Sigmoid colon (tissue), 7 donors: ENCODE data around the gene PKDCC. TPM values are rescaled to one million over a fixed set of nuclear protein-coding genes. Genes with fewer than 3 reads are reported as not detected.
A peak's percentile ranks its signal among the peaks of the same experiment; 100 is the strongest.

Experiments used
- DNase-seq: peaks from one replicate; pipeline ENCODE4 v3.0.0-alpha.2; 2019
- H3K27ac ChIP-seq, 4 donors: fragments of 200-600 bp; sonication (generic); one replicate each; pipeline ENCODE4 v1.5.1; 2016 to 2019; ENCODE audit warnings: mild to moderate bottlenecking in 1 of 4
- H3K27me3 ChIP-seq, 3 donors: fragments of 200-600 bp; sonication (generic); one replicate each; pipeline ENCODE4 v1.5.1; 2019; ENCODE audit warnings: mild to moderate bottlenecking in 1 of 3
- H3K36me3 ChIP-seq, 4 donors: fragments of 200-600 bp; sonication (generic); one replicate each; pipeline ENCODE4 v1.5.1; 2016 to 2019
- H3K4me1 ChIP-seq, 4 donors: fragments of 200-600 bp; sonication (generic); one replicate each; pipeline ENCODE4 v1.5.1; 2017 to 2019
- H3K4me3 ChIP-seq, 4 donors: fragments of 200-600 bp; sonication (generic); one replicate each; pipeline ENCODE4 v1.5.1; 2017 to 2019; ENCODE audit warnings: mild to moderate bottlenecking in 2 of 4, moderate library complexity in 1 of 4
- H3K9me3 ChIP-seq, 4 donors: fragments of 200-600 bp in 3 of 4; sonication (generic) in 3 of 4; one replicate each; pipeline versions ENCODE4 v1.5.1 to v1.6.1; 2013 to 2019
- CTCF ChIP-seq, 4 experiments: fragments of 450-650 bp in 3 of 4; fragments of 200-600 bp in 1 of 4; IDR thresholded peaks; one replicate each; pipeline ENCODE4 v1.5.1; 2016 to 2019; ENCODE audit warnings: antibody characterized with exemption in 4 of 4, mild to moderate bottlenecking in 3 of 4, moderate library complexity in 2 of 4
- EP300 ChIP-seq, 4 donors: sonication (generic); formaldehyde crosslinking; IDR thresholded peaks; one replicate each; pipeline ENCODE4 v1.6.1; 2017; ENCODE audit warnings: antibody characterized with exemption in 4 of 4
- POLR2A ChIP-seq, 2 donors: fragments of 450-650 bp; IDR thresholded peaks; one replicate each; pipeline ENCODE4 v1.6.1; 2016; ENCODE audit warnings: antibody characterized with exemption in 2 of 2, mild to moderate bottlenecking in 2 of 2, moderate library complexity in 2 of 2
- POLR2AphosphoS5 ChIP-seq, 4 donors: sonication (generic); formaldehyde crosslinking; IDR thresholded peaks; one replicate each; pipeline ENCODE4 v1.6.1; 2017; ENCODE audit warnings: antibody characterized with exemption in 4 of 4
- WGBS, 2 donors: extraction: QIAGEN DNeasy Blood & Tissue Kit; methylation state at CpG; one replicate each; pipeline ENCODE4 v1.1.7; 2013; 5-methylcytosine and 5-hydroxymethylcytosine counted together
- intact Hi-C: fragments of 100-400 bp; cut with DNase I; formaldehyde crosslinking; loops from one replicate; pipeline ENCODE4 v1.15.1; 2023
- polyA plus RNA-seq, 3 donors: library from polyadenylated mRNA; stranded (reverse); fragments of 200-250 nt; gene quantifications; one replicate each; pipeline ENCODE4 v1.2.3, GENCODE V29; 2013
- total RNA-seq, 4 donors: library from RNA; depleted of rRNA; stranded (reverse); fragments of >200 nt; gene quantifications; one replicate each; pipeline ENCODE4 v1.1.0, GENCODE V29; 2016
- donor health status: healthy with polysubstance abuse.
- donor health status: Bipolar disorder and iron deficiency.
- donor health status: healthy.

PKDCC gene
- total and polyA plus RNA-seq, 7 donors = 13.9 to 106 (median 67.7) TPM

- no peak for DNase-seq
- no peak overlapping the region for H3K4me3 ChIP-seq
- H3K9me3 ChIP-seq = no peaks in the 10 kb centered on the region
- no peaks in the 10 kb centered on the region for H3K27me3 ChIP-seq
- no peaks in the 10 kb centered on the region for H3K36me3 ChIP-seq
- no peak overlapping the region for H3K27ac ChIP-seq
- intact Hi-C loops = no loop called here
- peaks cover 0 to 14% (median 7%) of the 10 kb centered on the region in 4 donors for H3K4me1 ChIP-seq
- WGBS, 2 donors = 86 to 91% methylated on average over 21 of the region's 21 CpGs
- no peak for TF ChIP-seq CTCF (IDR thresholded peaks at IDR 0.05)
- no peak for TF ChIP-seq POLR2A (IDR thresholded peaks at IDR 0.05)
- TF ChIP-seq EP300 (IDR thresholded peaks at IDR 0.05) = no peak
- TF ChIP-seq POLR2AphosphoS5 (IDR thresholded peaks at IDR 0.05) = no peak
These were observed 46.1 kb upstream of the PKDCC start for GRCh38 chr2:42001711-42002201.

GRCh38 chr2:42007551-42007950 is 40.3 kb upstream of the PKDCC start:
- Histone ChIP-seq H3K4me1 (no peaks in the 10 kb centered on the region), H3K9me3 (no peaks in the 10 kb centered on the region), H3K27ac (no peak overlapping the region), H3K4me3 (no peak overlapping the region), H3K27me3 (no peaks in the 10 kb centered on the region), H3K36me3 (no peaks in the 10 kb centered on the region)
- intact Hi-C loops = no loop called here
- TF ChIP-seq EP300 (IDR thresholded peaks at IDR 0.05) = no peak
- no peak for DNase-seq
- WGBS, 2 donors = 93 to 94% methylated on average over 7 of the region's 7 CpGs

GRCh38 chr2:42008241-42008921 is 39.4 kb upstream of the PKDCC start:
- no peak for DNase-seq
- H3K4me3 ChIP-seq = no peak overlapping the region
- no peaks in the 10 kb centered on the region for H3K27me3 ChIP-seq
- TF ChIP-seq POLR2AphosphoS5 (IDR thresholded peaks at IDR 0.05) (no peak), POLR2A (IDR thresholded peaks at IDR 0.05) (no peak), EP300 (IDR thresholded peaks at IDR 0.05) (no peak), CTCF (IDR thresholded peaks at IDR 0.05) (no peak)
- intact Hi-C loops = no loop called here
- no peaks in the 10 kb centered on the region for H3K9me3 ChIP-seq
- 41 to 69% methylated on average over 10 of the region's 10 CpGs for WGBS, 2 donors
- H3K4me1 ChIP-seq = no peaks in the 10 kb centered on the region
- H3K36me3 ChIP-seq = no peaks in the 10 kb centered on the region
- H3K27ac ChIP-seq = no peak overlapping the region

GRCh38 chr2:42009657-42010580 is 37.9 kb upstream of the PKDCC start:
- WGBS, 2 donors = 78 to 80% methylated on average over 10 of the region's 10 CpGs
- peak overlapping the region in 1 of 4 donors; percentile 15 for H3K4me3 ChIP-seq

More at GRCh38 chr2:42009657-42010580, 37.9 kb upstream of the PKDCC start:
- intact Hi-C loops = no loop called here
- Histone ChIP-seq H3K9me3 (no peaks in the 10 kb centered on the region), H3K36me3 (no peaks in the 10 kb centered on the region), H3K4me1 (no peaks in the 10 kb centered on the region), H3K27ac (no peak overlapping the region), H3K27me3 (no peaks in the 10 kb centered on the region)
- TF ChIP-seq EP300 (IDR thresholded peaks at IDR 0.05) = no peak
- TF ChIP-seq CTCF (IDR thresholded peaks at IDR 0.05) = no peak
- TF ChIP-seq POLR2AphosphoS5 (IDR thresholded peaks at IDR 0.05) = no peak
- TF ChIP-seq POLR2A (IDR thresholded peaks at IDR 0.05) = no peak
- no peak for DNase-seq
